T-helper 2 cell treated with Interferon-gamma antibody and Interleukin-4, amounts not matched to agents 100 ng/mL and 5 ng/mL, for 36 hours (primary cell): ENCODE measurements around the gene SCRT2. TPM values are rescaled to one million over a fixed set of nuclear protein-coding genes. Genes with fewer than 3 reads are reported as not detected.

Experiments used
- intact Hi-C: fragments of 100-400 bp; cut with micrococcal nuclease; formaldehyde crosslinking; loops from one replicate; pipeline ENCODE4 v1.15.1; 2023
- total RNA-seq: library from RNA; stranded (reverse); gene quantifications from 2 replicates; pipeline ENCODE4 v1.2.3, GENCODE V29; 2022

The SCRT2 gene
- total RNA-seq, 1 donor from 2014 or later, result not detected

DNA sequence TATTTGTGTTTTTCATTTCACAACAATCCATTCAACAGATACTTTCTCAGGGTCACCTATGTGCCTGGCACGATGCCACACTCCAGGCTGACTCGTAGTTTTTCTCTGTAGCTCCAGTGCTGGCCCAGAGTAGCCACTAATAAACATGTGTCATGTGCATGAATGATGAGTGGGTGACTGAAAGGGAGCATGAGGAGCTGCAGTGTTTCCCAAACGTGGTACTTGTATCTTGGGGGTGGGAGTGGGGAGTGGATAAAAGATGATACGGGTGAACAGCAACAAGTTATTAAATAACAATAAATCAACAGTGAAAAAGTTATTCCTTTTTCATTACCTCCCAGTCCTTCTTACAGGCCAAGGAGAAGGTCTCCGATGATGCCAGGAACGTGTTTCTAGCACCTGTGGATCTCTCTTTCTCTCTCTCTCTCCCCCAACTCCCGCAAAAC lies 39.7 kb downstream of the SCRT2 start:
- intact Hi-C loops, result no loop called here

DNA sequence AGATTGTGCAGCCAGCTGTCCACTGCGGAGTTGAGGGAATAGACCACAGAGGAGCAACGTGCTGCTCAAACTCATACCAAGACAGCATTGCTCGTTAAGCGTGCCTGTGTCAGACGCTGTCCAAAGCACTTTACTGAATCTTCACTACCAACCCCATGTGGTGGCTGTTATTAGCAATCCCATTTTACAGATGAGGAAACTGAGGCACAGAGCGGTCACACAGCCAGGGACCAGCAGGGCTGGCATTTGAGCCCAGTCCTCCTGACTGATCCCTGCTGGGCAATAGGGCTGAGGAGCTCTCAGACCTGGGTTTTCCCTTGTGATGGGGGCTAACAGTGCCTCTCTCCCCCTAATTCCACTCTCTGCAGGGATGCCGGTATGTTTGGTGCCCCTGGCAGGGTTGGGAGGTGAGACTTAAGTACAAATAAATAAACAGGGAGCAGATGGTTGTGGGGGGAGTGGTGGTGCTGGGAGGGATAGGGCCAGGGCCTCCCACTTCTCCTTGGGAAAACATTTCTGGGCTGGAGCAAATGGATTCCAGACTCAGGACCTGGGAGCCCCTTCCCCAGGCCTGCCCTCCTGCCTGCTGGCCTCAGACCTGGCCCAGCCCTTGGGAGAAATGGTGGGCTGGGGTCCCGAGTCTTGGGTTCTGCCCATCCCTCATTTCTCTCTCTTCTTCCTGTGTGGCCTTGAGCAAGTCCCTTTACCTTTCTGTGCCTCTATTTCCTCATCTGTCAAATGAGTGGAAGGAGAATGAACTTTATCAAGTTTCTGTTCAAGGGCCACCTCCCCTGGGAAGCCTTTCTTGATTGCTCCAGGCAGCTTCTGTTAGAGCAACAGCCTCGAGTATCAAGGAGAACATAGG lies 40.3 kb downstream of the SCRT2 start:
- intact Hi-C loops, result no loop called here

DNA sequence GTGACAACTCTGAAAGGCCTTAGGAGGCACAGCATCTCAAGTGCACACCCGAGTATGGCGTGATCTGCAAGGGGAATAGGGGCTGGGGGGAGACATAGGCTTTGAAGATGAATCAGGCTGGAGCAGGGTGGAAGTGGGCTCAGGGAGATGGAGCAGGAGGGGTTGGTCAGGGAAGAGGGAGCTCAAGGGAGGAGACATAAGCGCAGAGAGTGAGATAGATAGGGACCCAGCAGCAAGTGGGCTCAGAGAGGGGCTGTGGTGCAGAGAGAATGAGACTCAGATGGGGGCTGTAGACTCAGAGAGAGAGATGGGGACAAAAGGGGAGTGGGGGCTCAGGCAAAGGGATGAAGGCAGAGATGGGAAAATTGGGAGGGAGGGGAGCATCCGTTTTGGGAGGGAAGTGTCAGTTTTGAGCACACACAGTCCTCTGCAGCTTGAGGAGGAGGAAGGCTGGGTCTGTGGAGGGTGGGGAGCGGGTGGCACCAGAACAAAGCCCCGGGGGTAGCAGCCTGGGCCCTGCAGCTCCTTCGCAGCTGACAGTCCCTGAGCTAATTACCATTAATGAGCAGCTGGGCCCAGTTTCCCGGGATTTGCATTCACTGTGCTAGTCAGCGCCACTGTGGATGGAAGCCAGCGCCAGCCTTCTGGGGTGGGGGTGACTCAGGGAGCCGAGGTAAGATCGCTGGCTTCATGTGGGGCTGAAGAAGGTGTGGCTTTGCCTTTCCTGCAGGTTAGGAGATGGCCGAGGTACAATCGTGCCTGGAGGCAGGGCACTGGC lies 41.3 kb downstream of the SCRT2 start:
- intact Hi-C loops, result no loop called here

DNA sequence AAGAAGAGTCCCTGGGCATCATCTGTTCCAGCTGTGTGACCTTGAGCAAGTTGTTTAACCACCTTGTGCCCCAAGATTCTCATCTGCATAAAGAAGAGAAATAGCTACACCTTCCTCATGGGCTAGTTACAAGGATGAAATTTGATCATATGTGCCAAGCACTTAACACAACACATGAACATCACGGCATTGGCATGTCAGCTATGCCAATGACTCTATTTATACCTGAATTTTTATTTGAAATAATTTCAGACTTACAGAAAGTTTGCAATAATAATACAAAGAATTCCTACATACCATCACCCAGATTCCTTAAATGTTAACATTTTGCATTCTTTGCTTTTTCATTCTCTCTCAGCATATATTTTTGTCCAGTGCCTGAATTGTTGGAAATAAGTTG lies 44.5 kb downstream of the SCRT2 start:
- intact Hi-C loops, result no loop called here

DNA sequence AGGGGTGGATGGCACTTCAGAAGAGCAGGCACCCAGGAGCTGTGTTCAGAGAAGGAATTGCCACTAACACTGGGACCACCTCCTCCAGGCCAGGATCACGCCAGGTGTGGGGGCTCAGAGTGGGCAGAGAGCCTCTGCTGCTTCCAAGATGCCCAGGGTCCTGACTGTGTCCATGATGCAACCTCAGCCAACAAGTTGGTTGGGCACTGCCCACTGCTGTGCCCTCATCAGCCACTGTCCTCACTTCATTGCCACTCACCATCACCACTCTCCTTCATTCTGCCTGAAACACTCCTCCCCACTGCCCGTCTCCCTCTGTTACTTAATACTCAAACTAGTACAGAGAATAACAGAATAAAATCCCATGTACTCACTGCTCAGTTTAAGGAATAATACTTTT lies 49.0 kb downstream of the SCRT2 start:
- intact Hi-C loops, result no loop called here

DNA sequence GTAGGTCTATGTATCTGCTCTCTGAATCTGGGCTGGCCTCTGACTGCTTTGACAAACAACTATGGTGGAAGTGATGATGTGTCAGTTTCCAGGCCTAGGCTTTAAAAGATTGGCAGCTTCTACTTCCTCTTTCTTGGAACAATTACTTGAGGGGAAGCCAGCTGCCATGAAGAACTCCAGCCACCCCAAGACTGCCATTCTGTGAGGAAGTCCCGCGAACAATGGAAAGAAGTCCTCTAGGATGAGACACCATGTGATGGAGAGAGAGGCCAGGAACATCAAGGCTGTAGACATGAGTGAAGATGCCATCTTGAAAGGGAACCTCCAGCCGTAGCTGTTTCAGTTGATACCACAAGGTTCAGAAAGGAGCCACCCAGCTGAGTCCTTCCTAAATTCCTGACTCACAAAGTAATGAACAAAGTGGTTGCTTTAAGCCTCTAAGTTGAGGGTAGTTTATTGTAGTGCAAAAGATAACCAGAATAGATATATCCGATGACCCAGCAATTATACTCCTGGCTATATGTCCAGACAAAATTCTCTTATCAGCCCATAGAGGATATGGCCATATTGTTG lies 50.2 kb downstream of the SCRT2 start:
- intact Hi-C loops, result no loop called here

DNA sequence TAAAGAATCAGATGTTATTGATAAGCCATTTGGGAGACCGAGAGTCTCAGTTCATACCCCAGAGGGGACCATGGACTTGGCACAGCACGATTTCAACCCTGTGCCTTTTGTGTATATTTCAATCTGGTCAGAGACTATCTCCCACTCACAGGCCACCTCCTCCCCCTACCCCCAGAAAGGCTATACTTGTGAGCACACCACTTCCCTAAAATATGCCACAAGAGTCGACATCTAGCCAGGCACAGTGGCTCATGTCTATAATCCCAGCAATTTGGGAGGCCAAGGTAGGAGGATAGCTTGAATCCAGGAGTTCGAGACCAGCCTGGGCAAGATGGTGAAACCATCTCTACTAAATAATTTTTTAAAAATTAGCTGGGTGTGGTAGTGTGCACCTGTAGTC lies 51.9 kb downstream of the SCRT2 start:
- intact Hi-C loops, result no loop called here

DNA sequence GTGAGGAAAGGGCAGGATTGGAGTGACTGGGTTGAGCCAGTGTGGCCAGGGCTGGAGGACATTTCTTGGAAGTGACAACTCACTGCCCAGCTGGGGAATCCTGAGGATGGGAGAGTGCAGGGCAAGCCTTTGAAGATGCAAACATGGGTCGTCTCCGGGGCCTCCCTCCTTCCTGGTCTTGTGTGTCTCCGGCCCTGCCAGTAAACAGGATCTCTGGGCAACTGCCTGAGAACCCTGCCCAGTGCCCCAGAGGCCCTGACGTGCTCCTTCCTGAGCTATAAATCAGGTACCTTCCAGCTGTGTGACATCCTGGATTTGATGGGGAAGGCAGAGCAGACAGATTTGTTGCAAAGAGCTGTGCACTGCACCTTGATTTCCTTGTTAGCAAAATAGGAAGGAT lies 52.6 kb downstream of the SCRT2 start:
- intact Hi-C loops, result no loop called here

DNA sequence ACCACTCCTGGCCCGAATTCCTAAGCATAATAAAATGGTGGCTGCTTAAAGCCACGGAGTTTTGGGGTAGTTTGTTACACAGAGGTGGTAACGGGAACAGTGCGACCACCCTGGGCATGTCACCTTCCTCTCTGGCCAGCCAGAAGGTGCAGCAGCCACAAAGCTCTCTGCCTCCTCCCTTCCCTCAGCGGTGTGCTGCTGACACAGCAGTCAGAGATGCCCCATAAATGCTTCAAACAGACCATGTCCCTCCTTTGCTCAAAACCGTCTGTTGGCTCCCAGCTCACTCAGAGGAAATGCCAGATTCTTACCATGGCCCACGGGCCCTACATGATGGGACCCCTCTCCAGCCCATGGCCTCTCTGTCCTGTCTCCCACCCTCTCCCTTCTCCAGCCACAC lies 53.4 kb downstream of the SCRT2 start:
- intact Hi-C loops, result no loop called here

DNA sequence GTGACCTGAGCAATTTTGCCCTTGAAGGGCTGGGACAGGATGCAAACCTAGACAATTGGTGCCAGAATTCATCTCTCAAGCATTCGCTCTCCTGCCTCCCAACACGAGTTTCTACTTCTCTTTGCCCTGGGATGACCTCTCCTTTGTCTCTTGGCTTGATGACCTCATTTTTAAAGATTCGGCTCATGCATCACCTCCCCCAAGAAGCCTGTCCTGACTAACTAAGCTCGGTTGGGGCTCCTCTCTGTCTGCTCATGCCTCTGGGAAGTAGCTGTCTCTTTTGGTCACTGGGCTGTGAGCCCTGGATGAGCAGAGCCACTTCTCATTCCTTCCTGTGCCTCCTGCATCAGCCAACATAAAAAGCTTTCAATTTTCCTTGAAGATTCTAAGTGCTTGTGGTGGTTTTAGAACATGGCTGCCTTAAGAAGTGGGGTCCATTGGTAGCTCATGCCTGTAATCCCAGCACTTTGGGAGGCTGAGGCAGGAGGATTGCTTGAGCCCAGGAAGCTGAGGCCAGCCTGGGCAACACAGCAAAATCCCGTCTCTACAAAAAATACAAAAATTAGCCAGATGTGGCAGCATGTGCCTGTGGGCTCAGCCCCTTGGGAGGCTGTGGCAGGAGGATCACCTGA lies 54.4 kb downstream of the SCRT2 start:
- intact Hi-C loops, result no loop called here

DNA sequence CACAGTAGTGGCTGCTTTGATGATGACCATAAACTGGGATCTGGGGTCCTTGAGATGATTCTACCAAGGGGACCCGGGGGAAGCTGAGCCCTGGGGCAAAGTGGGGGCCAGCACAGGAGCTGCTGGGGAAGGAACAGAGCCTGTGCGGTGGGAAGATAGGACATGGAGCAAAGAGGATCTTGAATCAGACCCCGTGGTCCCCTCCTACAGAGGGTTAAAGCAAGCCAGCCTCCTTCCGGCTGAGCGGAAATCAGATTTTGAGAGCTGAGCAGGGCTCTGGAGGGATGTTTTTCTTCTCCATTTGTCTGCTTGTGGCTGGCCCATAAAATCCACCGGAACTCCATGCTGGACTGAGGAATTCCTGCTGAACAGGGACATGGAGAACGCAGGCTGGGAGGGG lies 55.4 kb downstream of the SCRT2 start:
- intact Hi-C loops, result no loop called here

DNA sequence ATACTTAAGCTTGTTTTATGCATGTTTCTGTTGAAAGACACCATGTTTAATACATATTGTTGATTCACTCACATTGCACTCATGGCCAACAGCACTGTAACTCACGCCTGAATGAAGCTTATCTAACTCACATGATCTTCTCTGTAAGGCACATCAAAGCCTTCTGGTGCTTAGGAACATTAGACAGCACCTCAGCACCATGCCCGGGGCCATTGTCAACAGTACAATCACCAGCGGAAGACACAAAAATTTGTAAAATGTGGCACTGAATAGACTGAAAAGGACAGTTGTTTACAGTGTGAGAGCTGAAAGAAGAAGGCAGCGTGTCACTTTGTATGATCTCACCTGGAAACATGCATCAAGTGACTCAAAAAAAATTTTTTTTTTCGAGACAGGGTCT lies 56.6 kb downstream of the SCRT2 start:
- intact Hi-C loops, result no loop called here

DNA sequence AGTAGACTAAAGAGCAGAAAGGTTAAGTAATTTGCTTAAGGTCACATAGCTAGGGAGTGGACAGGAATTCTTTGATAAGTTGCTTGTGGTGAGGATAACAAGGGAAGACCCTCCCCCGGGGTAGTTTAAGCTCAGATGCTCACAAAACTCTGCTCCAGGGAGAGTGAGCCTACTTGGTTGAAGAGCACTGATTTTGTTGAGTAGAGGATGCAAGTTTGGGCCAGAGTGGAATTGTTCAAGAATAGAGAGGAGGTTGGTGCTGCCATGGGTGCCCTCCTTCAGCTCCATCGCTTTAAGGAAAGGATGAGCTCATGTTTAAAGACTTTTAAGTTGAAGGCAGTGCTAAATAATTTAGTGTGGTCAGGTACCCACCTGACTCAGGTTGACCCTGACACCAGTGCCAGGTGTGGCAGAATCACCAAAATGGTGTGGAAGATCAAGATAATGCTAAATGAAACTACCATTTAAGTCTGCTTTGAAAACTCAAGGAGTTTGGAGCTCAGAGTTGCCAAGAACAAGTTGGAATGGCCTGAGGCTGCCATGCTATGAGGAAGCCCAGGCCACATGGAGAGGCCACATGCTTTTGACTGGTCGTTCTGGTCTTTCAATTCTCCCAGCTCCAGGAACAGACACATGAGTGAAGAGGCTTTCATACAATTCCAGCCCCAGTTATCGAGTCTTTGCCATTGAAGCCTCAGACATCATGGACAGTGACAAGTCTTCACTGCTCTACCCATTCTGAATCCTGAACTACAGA lies 57.5 kb downstream of the SCRT2 start:
- intact Hi-C loops, result no loop called here

DNA sequence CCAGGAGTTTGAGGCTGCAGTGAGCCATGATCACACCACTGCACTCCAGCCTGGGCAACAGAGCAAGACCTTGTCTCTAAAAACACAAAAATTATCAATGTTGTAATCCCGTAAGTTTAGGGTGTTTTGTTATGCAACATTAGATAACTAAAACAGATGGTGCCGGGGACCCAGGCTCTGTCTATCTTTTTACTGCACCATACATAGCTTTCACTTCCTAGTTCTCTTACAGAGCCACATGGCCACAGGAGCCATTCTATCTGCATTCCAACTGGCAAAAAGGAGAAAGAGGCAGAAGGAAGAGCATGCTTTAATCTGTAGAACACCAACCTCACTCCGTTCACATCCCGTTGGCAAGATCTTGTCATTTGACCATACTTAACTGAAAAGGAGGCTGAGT lies 60.1 kb downstream of the SCRT2 start:
- intact Hi-C loops, result no loop called here

DNA sequence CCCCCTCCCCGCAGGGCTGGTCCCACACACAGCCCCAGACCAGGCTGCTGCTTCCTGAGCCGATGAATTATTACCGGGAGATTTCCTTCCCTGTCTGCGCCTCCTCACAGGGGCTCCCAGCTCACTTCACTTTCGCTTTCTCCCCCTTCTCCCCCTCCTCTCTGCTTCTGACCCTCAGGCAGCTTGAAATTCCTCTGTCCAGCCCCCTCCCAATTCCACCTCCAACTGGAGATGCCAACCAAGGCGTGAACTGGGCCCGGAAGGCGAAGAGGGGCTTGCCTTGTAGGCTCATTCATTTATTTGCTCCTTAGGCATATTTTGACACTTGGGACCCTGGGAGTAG lies 63.8 kb downstream of the SCRT2 start:
- intact Hi-C loops, result no loop called here

Other genes with a start within 250 kb of the SCRT2 start
- 32.2 and 32.5 TPM in 2 replicates for gene TBC1D20, start 213.3 kb downstream of the SCRT2 start, total RNA-seq
- gene CSNK2A1, start 132.0 kb downstream of the SCRT2 start, total RNA-seq, result 127 and 128 TPM in 2 replicates
- gene TCF15, start 65.5 kb downstream of the SCRT2 start, total RNA-seq, result not detected in 2 replicates
- gene SRXN1, start 22.6 kb downstream of the SCRT2 start, total RNA-seq, result 14.1 and 14.3 TPM in 2 replicates
- not detected in 2 replicates for gene SLC52A3, start 92.7 kb upstream of the SCRT2 start, total RNA-seq
- gene FAM110A, start 157.9 kb upstream of the SCRT2 start, total RNA-seq, result 19.1 and 19.4 TPM in 2 replicates
- gene ANGPT4, start 240.5 kb upstream of the SCRT2 start, total RNA-seq, result not detected in 2 replicates